Adrenal gland (tissue), 12 donors: ENCODE data around the gene NFKBIZ. TPM values are rescaled to one million over a fixed set of nuclear protein-coding genes. Genes with fewer than 3 reads are reported as not detected.
A peak's percentile ranks its signal among the peaks of the same experiment; 100 is the strongest.

Experiments
- DNase-seq, 7 donors: peaks; one replicate each; pipeline ENCODE4 v3.0.0-alpha.2; 2019 to 2020
- H3K27ac ChIP-seq, 5 donors: fragments of 200-600 bp; sonication (generic) in 4 of 5; 1 replicate in 3 of 5; 2 replicates in 2 of 5; pipeline versions ENCODE4 v1.5.1 to v1.8.0; 2016 to 2020; ENCODE audit warnings: mild to moderate bottlenecking in 1 of 5
- H3K27me3 ChIP-seq: fragments of 200-600 bp; 2 replicates; pipeline ENCODE4 v1.8.0; 2021
- H3K36me3 ChIP-seq, 2 donors: fragments of 200-600 bp; replicated peaks in 1 of 2; 1 replicate in 1 of 2; 2 replicates in 1 of 2; pipeline versions ENCODE4 v1.5.1 to v1.8.0; 2018 to 2022
- H3K4me1 ChIP-seq, 2 donors: fragments of 200-600 bp; replicated peaks in 1 of 2; 1 replicate in 1 of 2; 2 replicates in 1 of 2; pipeline versions ENCODE4 v1.5.1 to v1.8.0; 2018 to 2021
- H3K4me3 ChIP-seq, 4 donors: fragments of 200-600 bp; sonication (generic) in 3 of 4; one replicate each; pipeline ENCODE4 v1.5.1; 2016 to 2018
- H3K9me3 ChIP-seq, 3 donors: fragments of 200-600 bp; sonication (generic) in 1 of 3; replicated peaks in 1 of 3; 1 replicate in 2 of 3; 2 replicates in 1 of 3; pipeline versions ENCODE4 v1.5.1 to v1.8.0; 2016 to 2021
- CTCF ChIP-seq, 6 experiments: fragments of 450-650 bp in 4 of 6; fragments of 200-600 bp in 2 of 6; sonication (generic) in 1 of 6; IDR thresholded peaks; 1 replicate in 5 of 6; 2 replicates in 1 of 6; pipeline versions ENCODE4 v1.5.1 to v1.8.0; 2016 to 2021; ENCODE audit warnings: antibody characterized with exemption in 6 of 6, mild to moderate bottlenecking in 2 of 6, moderate library complexity in 1 of 6
- POLR2A ChIP-seq, 2 donors: fragments of 450-650 bp; IDR thresholded peaks; one replicate each; pipeline ENCODE4 v1.6.1; 2017; ENCODE audit warnings: antibody characterized with exemption in 2 of 2, mild to moderate bottlenecking in 2 of 2, moderate library complexity in 1 of 2
- WGBS, 4 donors: extraction: QIAGEN DNeasy Blood & Tissue Kit in 2 of 4; methylation state at CpG; one replicate each; pipeline versions ENCODE4 v1.1.5 to v1.1.7; 2013 to 2017; 5-methylcytosine and 5-hydroxymethylcytosine counted together
- intact Hi-C, 2 donors: fragments of 100-400 bp; cut with DNase I; formaldehyde crosslinking; loops; one replicate each; pipeline versions ENCODE4 v1.14.1 to v1.15.0; 2022 to 2023
- polyA plus RNA-seq, 3 donors: library from polyadenylated mRNA; stranded (reverse); fragments of 200-250 nt in 2 of 3; fragments of 350-450 nt in 1 of 3; fragmentation: Illumina TruSeq in 1 of 3; extraction: RNeasy Lipid Tissue Mini Kit (QIAGEN cat#74804) in 1 of 3; gene quantifications; one replicate each; pipeline ENCODE4 v1.2.3, GENCODE V29; 2013 to 2014
- total RNA-seq, 9 donors: library from RNA; depleted of rRNA in 4 of 9; stranded (reverse); fragments of >200 nt in 4 of 9; fragments of 120-200 nt in 1 of 9; fragmentation: NEBNext Ultra II Directional in 1 of 9; extraction: Animal tissue kit (Norgen Biotek cat#: 25700) in 1 of 9; gene quantifications; one replicate each; pipeline versions ENCODE4 v1.1.0 to v1.2.4, GENCODE V29; 2013 to 2023
- donor health status: healthy with polysubstance abuse.
- donor health status: Bipolar disorder and iron deficiency.
- donor health status: DM: yes; HTN: yes; CAD: no.
- donor health status: DM: no; HTN: no; CAD: no.
- donor health status: DM: no; HTN: no; CAD: no.
- donor health status: DM: yes; HTN: yes; CAD: no.

The NFKBIZ gene
- total and polyA plus RNA-seq, 12 donors: 3.1 to 21.8 (median 8.7) TPM

- no peaks in the 10 kb centered on the region for H3K9me3 ChIP-seq
- no peaks in the 10 kb centered on the region for H3K27me3 ChIP-seq
- no peaks in the 10 kb centered on the region for H3K36me3 ChIP-seq
- WGBS, 4 donors: 57 to 69% (median 61%) methylated on average over 7 of the region's 7 CpGs
- H3K4me1 ChIP-seq: peaks cover 0 to 14% of the 10 kb centered on the region in 2 donors
- H3K4me3 ChIP-seq: no peak overlapping the region
- no peak for TF ChIP-seq POLR2A (IDR thresholded peaks at IDR 0.05)
- peak; percentile 40 to 78 (median 62) for TF ChIP-seq CTCF (IDR thresholded peaks at IDR 0.05)
- no peak for DNase-seq
- intact Hi-C loops: loop anchor here (5.0 to 10.0 kb wide), 3 partner anchors 51 to 413 kb away; no protein-coding TSS in a partner anchor
- no peak overlapping the region for H3K27ac ChIP-seq
Observed at GRCh38 chr3:101813817-101814440, 35.4 kb upstream of the NFKBIZ start.

GRCh38 chr3:101814835-101815234 is 34.5 kb upstream of the NFKBIZ start:
- H3K9me3 ChIP-seq: no peaks in the 10 kb centered on the region
- TF ChIP-seq CTCF (IDR thresholded peaks at IDR 0.05): no peak
- TF ChIP-seq POLR2A (IDR thresholded peaks at IDR 0.05): no peak
- no peaks in the 10 kb centered on the region for H3K27me3 ChIP-seq
- H3K27ac ChIP-seq: no peak overlapping the region
- DNase-seq: no peak
- no peak overlapping the region for H3K4me3 ChIP-seq
- peaks cover 0 to 5% of the 10 kb centered on the region in 2 donors for H3K4me1 ChIP-seq
- WGBS, 4 donors: 67 to 78% (median 75%) methylated on average over 3 of the region's 3 CpGs
- intact Hi-C loops: loop anchor here (5.0 to 10.0 kb wide), 3 partner anchors 50 to 412 kb away; no protein-coding TSS in a partner anchor
- H3K36me3 ChIP-seq: no peaks in the 10 kb centered on the region

- H3K27me3 ChIP-seq: no peaks in the 10 kb centered on the region
- TF ChIP-seq CTCF (IDR thresholded peaks at IDR 0.05) (no peak), POLR2A (IDR thresholded peaks at IDR 0.05) (no peak)
- intact Hi-C loops: loop anchor here in 1 of 2 donors (10.0 kb wide), 1 partner anchor 48 kb away; no protein-coding TSS in a partner anchor
Observed at GRCh38 chr3:101816215-101817149, 32.8 kb upstream of the NFKBIZ start.

GRCh38 chr3:101817992-101818391 is 31.3 kb upstream of the NFKBIZ start:
- no peaks in the 10 kb centered on the region for H3K9me3 ChIP-seq
- H3K27me3 ChIP-seq: no peaks in the 10 kb centered on the region
- TF ChIP-seq CTCF (IDR thresholded peaks at IDR 0.05): no peak
- TF ChIP-seq POLR2A (IDR thresholded peaks at IDR 0.05): no peak
- intact Hi-C loops: loop anchor here in 1 of 2 donors (10.0 kb wide), 1 partner anchor 47 kb away; no protein-coding TSS in a partner anchor
- no peak overlapping the region for H3K27ac ChIP-seq
- H3K4me1 ChIP-seq: no peaks in the 10 kb centered on the region
- H3K4me3 ChIP-seq: no peak overlapping the region
- no peak for DNase-seq
- WGBS, 4 donors: 89 to 98% (median 90%) methylated on average over 5 of the region's 5 CpGs
- peaks cover 0 to 6% of the 10 kb centered on the region in 2 donors for H3K36me3 ChIP-seq

More at GRCh38 chr3:101816215-101817149, 32.8 kb upstream of the NFKBIZ start:
- Histone ChIP-seq H3K4me1 (no peaks in the 10 kb centered on the region), H3K27ac (no peak overlapping the region), H3K36me3 (peaks cover 0 to under 1% of the 10 kb centered on the region in 2 donors), H3K4me3 (no peak overlapping the region), H3K9me3 (no peaks in the 10 kb centered on the region)
- 64 to 84% (median 71%) methylated on average over 4 of the region's 4 CpGs for WGBS, 4 donors
- no peak for DNase-seq
